Lower leg skin (tissue), 4 donors: ENCODE measurements around the gene SRSF6. TPM values are rescaled to one million over a fixed set of nuclear protein-coding genes. Genes with fewer than 3 reads are reported as not detected.
A peak's percentile ranks its signal among the peaks of the same experiment; 100 is the strongest.

Experiments
- DNase-seq, 2 donors: peaks; one replicate each; pipeline ENCODE4 v3.0.0-alpha.2; 2019; ENCODE audit warnings: low spot score in 2 of 2
- H3K4me3 ChIP-seq: fragments of 200-600 bp; sonication (generic); 2 replicates; pipeline ENCODE4 v1.5.1; 2017; ENCODE audit warnings: mild to moderate bottlenecking, low read depth; ENCODE audit not compliant: poor library complexity, severe bottlenecking
- CTCF ChIP-seq, 3 donors: fragments of 450-650 bp; IDR thresholded peaks; one replicate each; pipeline ENCODE4 v1.5.1; 2016; ENCODE audit warnings: antibody characterized with exemption in 3 of 3, mild to moderate bottlenecking in 3 of 3, moderate library complexity in 2 of 3
- POLR2A ChIP-seq, 2 donors: fragments of 450-650 bp; IDR thresholded peaks; one replicate each; pipeline ENCODE4 v1.6.1; 2016 to 2017; ENCODE audit warnings: antibody characterized with exemption in 2 of 2, mild to moderate bottlenecking in 1 of 2, moderate library complexity in 1 of 2
- WGBS, 2 donors: methylation state at CpG; one replicate each; pipeline ENCODE4 v1.1.5; 2018; 5-methylcytosine and 5-hydroxymethylcytosine counted together
- intact Hi-C: fragments of 100-400 bp; cut with DNase I; formaldehyde crosslinking; loops from one replicate; pipeline ENCODE4 v1.15.0; 2023; ENCODE audit warnings: low total_unique reads
- total RNA-seq, 4 donors: library from RNA; depleted of rRNA; stranded (reverse); fragments of >200 nt; gene quantifications; one replicate each; pipeline ENCODE4 v1.1.0, GENCODE V29; 2016

SRSF6 gene
- 100 to 1,000 TPM in 1 of 4 donors, 10 to 100 TPM in 3; 65.5 to 107 (median 73.4) TPM for total RNA-seq

- WGBS, 2 donors = 0 to 1% methylated on average over 32 to 67 of the region's 101 CpGs
- H3K4me3 ChIP-seq = peak within 1 kb of the TSS; percentile 96
- TF ChIP-seq POLR2A (IDR thresholded peaks at IDR 0.05) (peak in 1 of 2 donors; percentile 96), CTCF (IDR thresholded peaks at IDR 0.05) (no peak)
- intact Hi-C loops = loop anchor here (10.0 kb wide), 1 partner anchor 627 kb away; no protein-coding TSS in a partner anchor
- peak; percentile 92 to 98 for DNase-seq
Observed at GRCh38 chr20:43457640-43458421, at the start of gene SRSF6. Gene SRSF6, plus strand, starts transcription at chr20:43457896. Its CDS starts 138 bp downstream, at chr20:43458034.

- DNase-seq = no peak
- 31% methylated on average over 11 of the region's 11 CpGs for WGBS, 2 donors
- intact Hi-C loops = no loop called here
- no peak for TF ChIP-seq POLR2A (IDR thresholded peaks at IDR 0.05)
- TF ChIP-seq CTCF (IDR thresholded peaks at IDR 0.05) = no peak
- no peak overlapping the region for H3K4me3 ChIP-seq
Observed at GRCh38 chr20:43408848-43409576, 48.7 kb upstream of the SRSF6 start.

- TF ChIP-seq CTCF (IDR thresholded peaks at IDR 0.05) (no peak), POLR2A (IDR thresholded peaks at IDR 0.05) (no peak)
- no peak overlapping the region for H3K4me3 ChIP-seq
- intact Hi-C loops = no loop called here
- WGBS, 2 donors = 70 to 71% methylated on average over 2 of the region's 2 CpGs
- DNase-seq = no peak
Observed at GRCh38 chr20:43409577-43409913, 48.2 kb upstream of the SRSF6 start.

DNA sequence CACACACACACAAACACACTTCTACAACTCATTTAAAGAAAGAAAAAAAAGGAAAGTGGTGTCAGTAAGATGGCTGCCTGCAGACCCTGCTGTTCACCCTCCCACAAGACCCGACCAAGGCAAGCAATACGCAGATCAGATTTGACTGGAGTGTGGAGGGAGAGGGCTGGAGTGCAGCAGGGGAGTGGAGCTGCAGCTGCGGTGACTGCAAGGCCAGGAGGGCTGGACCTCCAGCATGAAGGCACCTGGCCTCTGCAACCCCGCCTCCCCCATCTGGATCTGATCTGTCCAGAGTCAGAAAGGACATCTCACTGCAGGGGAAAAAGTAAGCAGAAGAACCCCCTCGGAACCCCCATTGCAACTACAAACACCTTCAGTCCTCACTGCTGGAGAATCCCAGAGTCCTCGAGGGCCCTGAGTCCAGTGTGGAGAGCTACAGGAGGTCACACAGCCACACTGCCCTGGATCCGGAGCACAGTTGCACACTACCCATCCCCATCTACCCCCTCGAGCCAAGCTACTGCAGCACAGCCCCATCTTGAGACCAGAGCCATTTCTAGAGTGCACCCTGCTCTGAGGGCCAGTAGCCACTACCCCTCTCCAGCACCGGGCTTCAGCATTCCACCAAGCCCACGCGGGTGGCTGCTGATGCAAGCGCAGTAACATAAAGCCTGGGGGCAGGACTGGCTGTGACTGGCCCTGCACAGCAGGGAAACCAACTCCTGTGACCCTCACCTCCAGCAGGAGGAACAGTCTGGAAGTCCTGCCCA, 41.9 kb upstream of the SRSF6 start:
- intact Hi-C loops = no loop called here
- no peak for DNase-seq
- WGBS, 2 donors = 64 to 66% methylated on average over 12 of the region's 12 CpGs
- TF ChIP-seq CTCF (IDR thresholded peaks at IDR 0.05) (no peak), POLR2A (IDR thresholded peaks at IDR 0.05) (no peak)
- no peak overlapping the region for H3K4me3 ChIP-seq

GRCh38 chr20:43416591-43417228, 41.0 kb upstream of the SRSF6 start:
- intact Hi-C loops = no loop called here
- 81 to 87% methylated on average over 6 of the region's 6 CpGs for WGBS, 2 donors
- no peak for DNase-seq
- TF ChIP-seq POLR2A (IDR thresholded peaks at IDR 0.05) (no peak), CTCF (IDR thresholded peaks at IDR 0.05) (no peak)
- no peak overlapping the region for H3K4me3 ChIP-seq
